MV-4-11 (cell line): ENCODE results near the gene SDK2.

Experiments used
- DNase-seq: peaks from one replicate; lab custom pipeline; 2025; lab: John Stamatoyannopoulos, UW

The SDK2 gene

DNA sequence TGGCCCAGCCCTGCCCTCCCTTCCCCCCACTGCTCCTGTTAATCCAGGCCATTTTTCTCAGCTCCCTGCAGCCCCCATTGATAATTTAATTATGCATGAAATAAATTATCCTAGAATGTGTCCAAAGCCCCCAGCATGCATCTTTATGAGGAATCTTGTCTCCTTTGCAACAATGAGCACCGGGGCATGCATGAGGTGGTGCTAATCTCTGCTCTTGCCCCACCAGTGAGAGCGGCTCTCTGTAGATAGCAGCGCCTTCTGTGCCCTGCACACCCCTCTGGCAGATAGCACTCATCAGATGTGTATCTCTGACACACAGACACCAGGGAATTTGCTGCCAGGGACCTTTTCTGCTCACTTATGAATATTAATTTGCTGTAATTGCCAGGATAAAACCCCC lies 192.2 kb downstream of the SDK2 start:
- no peak for DNase-seq

DNA sequence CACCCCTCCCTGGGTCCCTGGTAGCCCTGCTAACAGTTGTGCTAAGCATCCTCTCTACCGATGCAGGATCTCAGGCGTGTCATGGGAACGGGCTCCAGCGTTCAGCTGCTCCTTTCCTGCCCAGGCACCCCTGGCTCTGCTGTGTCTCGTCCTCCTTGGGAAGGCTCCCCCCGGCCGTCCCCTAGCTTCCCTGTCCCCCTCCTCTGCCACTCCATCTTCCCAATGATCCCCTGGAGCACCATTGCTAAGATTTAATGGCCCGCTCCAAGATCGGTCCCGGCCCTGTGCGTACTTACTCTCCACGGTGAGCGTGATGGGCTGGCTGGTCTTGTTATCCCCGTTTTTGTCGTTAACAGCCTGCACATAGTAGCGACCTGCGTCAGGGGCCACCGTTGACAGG lies 196.9 kb downstream of the SDK2 start:
- DNase-seq = no peak

DNA sequence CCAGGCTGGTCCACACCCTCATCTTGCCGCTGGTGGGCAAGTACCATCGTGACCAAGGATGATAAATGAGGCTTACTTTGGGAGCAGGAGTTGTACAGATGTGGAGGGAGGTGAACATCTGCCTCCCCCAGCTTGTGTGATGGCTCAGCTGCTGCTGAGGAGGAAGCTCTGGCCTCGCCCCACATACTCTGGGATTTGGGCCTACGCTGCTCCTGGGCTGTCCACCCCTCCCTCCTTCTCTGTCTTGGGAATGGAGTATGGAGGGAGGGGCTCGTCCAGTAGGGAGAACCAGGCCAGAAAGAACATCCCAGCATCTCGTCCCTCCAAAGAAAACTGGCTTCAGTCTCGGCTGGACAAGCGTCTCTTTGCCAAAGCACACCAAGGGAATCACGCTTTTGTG lies 197.6 kb downstream of the SDK2 start:
- DNase-seq = no peak

DNA sequence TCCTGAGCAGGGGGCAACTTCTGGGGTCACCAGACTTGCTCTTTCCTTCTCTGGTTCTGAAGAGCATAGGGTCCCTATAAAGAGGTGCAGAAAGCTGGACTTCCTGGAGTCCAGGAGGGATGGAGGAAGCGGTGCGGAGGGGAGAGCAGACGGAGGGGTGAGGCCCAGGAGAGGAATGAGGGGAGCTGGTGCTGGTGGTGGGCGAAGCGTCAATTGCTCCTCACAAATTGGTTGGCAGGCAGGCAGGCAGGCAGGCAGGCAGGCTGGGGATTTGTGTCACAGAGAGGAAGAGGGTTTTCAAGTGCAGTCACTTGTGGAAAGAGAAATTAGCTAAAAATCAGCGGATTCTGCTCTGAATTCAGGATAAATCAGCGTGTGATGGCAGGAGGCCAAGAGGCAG lies 198.8 kb downstream of the SDK2 start:
- no peak for DNase-seq

DNA sequence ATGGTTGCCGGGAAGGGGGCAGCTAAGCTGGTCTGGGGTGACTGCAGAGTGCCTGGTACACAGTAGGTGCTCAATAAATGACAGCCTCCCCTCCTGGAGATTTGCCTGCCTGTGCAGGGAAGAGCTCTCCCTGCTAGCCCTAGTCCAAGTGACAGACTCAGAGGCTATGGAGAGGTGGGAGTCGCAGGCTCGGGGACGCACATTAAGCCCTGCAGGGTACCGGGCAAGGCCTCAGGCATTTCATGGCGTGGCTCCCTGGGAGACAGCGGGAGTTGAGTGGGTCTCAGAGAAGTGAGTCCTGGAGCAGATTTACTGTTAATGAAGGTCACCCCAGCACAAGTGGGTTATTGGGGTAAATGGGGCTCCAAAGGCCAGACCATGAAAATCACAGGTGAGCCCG lies 200.2 kb downstream of the SDK2 start:
- DNase-seq = no peak

DNA sequence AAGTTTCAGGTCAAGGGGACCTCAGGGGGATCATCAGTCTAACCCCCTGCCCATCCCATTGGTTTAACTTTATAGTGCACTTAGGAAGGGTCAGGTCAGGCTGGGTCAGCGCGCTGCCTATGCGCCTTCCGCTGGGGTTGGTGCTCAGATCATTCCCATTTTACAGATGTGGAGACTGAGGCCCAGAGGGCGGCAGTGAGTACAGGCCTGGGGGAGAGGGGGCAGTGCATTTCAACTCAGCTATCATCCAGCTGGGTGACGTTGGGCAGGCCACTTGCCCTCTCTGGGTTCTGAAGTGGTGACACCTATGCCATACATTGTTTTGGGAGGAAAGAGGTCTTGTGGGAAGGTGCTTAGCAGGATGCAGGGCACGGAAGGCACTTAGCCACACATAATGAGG lies 204.6 kb downstream of the SDK2 start:
- DNase-seq = no peak

DNA sequence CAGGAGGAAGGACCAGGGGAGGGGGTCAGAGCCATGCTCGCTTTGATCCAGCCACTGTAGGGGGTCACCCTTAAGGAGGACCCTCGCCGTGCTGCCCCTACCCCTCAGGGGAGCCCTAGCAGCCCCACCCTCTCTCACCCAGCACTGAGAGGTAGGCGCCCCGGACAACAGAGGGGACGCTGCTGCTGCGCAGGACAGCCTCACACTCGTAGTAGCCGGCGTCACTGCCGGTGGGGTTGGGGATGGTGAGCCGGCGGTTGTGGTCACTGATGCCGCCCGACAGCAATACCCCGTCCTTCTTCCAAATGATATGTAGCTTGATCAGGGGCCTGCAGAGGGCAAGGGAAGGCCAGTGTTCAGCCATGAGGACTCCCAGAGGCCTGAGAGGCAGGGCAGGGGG lies 206.4 kb downstream of the SDK2 start:
- DNase-seq = no peak

DNA sequence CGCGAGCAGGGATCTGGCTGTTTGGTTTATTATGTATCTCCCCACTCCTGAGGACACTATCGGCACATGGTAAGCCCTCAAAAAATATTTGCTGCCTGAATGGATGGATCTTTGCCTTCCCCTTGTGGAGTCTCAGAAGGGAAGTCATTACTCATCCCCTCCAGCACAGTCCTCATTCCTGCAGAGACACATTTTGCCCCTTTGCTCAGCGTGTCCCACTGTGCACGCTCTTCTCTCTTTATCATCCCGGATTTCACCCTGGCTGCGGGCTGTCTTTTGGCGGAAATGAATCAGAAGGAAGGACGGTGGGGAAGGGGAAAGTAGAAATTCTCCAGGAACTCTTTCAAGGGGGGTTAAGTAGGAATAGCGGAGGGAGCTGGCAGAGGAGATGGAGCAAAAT lies 207.3 kb downstream of the SDK2 start:
- DNase-seq = no peak

DNA sequence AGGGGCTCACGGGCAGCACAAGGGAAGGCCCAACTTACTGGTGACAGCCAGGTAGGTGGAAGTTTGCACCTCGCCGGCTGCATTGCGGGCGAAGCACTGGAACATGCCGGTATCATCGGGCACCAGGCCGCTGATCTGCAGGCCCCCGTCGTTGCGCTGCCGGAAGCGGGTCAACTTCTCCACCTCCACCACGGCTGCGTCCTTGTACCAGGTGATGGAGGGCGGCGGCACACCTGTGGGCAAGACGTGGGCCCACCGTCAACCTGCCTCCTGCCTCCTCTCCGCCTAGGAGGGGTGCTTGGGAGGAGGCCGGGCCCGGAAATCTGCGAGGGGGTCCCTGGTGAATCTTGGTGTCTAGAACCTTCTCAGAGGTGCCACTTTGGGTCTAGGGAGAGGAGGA lies 208.8 kb downstream of the SDK2 start:
- no peak for DNase-seq

DNA sequence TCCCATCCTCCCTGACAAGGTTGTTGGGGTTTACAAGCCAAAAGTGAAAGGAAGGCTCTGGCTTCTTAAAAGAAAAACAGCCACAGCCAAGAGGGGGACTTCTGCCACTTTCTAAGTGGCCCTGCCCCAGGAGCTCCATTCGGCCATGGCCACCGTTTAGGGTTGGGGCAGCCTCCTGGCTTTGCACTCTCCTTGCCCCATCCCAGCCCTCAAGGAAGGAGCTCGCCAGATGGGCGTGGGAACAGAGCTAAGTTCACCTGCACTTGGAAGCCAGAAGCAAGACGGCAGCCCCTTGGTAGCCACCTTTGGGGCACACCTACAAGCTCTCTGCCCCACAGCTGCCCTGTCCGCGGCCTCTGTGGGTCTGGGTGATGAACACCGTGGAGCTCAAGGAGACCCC lies 210.1 kb downstream of the SDK2 start:
- no peak for DNase-seq

DNA sequence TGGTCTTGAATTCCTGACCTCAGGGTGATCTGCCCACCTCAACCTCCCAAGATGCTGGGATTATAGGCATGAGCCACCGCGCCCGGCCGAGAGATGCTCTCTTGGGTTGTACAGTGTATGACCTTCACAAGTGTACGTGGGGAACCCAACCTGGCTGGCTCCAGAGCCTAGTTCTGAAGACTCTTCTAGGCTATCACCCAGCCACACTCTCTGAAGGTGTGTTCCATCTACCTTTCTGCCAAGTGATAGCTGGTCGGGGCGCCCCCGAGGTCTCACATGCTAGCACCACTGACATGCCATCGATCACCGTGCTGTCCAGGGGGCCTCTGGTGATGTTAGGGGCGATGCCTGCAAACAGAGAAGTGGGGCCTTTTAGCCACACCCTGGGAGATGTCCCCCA lies 210.7 kb downstream of the SDK2 start:
- DNase-seq = no peak

DNA sequence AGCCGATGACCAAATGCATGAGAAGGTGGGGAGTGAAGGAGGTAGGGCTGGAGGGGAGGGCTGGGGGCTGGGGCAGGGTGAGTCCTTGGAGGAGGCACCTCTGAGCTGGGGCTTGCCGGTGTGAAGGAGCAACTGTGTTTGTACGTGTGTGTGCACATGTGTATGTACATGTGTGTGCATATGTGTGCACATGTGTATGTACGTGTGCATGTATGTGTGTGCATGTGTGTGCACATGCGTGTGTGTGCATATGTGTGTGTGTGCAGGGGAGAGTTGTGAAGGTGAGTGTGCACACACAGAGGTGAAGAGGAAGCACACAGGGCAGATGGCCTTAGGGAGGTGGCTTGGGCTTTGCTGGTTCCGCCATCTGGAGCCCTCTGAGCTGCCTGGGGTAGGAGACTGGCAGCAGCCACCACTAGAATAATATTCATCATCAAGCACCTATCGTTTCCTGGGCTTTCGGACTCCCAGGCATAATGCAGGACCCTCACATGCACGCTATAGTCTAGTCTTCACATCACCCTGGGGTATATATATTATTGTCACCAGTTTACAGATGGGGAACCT lies 211.5 kb downstream of the SDK2 start:
- no peak for DNase-seq

DNA sequence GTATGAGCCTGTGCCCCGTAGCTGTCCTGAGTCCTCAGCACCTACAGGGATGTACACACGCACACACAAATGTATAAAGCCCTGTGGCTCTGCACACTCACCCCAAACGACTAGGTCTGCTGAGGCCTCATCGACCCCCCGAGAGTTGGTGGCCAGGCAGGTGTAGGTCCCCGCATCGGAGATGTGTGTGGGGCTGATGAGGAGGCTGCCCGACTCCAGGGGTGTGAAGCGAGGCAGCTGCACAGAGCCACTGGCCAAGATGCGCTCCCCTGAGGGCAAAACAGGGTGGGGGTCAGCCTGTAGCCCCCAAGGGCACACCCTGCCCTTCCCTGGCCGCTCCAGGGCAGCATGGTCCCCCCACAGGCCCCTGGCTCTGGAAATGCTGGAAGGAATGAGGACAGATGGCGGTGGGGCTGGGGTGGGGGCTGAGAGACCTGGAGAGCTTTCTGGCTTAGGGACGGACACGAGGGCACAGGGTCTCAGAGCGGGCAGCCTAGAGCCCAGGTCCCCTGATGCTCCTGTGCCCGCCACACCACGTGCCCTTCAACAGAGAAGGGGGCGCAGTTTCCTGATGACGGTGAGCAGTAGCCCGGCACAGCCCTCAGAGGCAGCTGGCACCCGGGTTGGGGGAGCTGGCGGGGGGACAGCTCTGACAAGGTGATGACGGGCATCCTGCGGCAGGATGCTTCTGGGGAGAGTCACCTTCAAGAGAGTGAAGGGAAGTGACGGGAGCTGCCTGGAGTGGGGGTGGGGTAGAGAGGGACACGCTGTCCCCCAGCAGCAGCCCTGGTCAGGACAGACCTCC lies 212.6 kb downstream of the SDK2 start:
- DNase-seq = no peak

DNA sequence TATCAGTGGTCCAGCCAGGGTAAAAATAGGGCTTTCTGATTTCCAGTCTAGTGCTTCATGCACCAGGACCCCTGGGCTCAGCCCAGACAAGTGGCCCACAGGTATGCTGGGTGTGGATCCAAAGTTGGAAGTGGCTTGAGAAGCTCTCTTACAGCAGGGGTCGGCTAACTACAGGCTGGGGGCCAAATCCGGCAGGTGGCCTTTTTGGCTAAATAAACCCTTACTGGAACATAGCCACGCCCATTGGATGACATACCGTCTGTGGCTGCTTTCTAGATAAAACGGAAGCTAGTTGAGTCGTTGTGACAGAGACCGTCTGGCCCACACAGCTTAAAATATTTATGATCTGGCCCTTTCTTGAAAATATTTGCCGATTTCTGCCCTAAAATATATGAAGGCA lies 213.4 kb downstream of the SDK2 start:
- DNase-seq = peak; percentile 85

DNA sequence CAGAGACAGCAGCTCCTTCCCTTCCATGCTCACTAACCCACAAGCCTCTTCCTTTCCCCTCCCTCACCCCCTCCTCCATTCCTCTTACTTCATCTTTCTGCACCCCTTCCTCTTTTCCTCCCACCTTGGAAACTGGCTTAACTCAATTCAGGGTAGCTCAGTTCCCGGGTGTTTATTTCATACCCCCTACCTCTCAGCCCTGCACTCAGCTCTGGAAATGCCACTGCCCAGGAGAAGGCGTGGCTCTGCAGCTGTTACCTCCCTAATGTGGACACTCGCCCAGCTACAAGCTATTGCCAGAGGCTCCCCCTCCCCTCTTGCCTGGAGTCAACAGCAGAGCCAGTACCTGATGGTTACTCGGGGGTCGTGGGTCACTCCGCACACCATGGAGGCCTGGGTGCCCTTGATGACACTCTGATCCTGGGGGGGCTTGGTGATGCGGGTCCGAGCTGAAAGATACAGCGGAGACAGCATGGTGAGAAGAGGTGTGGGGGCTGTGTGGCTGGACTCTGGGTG lies 214.0 kb downstream of the SDK2 start:
- DNase-seq = peak; percentile 25

DNA sequence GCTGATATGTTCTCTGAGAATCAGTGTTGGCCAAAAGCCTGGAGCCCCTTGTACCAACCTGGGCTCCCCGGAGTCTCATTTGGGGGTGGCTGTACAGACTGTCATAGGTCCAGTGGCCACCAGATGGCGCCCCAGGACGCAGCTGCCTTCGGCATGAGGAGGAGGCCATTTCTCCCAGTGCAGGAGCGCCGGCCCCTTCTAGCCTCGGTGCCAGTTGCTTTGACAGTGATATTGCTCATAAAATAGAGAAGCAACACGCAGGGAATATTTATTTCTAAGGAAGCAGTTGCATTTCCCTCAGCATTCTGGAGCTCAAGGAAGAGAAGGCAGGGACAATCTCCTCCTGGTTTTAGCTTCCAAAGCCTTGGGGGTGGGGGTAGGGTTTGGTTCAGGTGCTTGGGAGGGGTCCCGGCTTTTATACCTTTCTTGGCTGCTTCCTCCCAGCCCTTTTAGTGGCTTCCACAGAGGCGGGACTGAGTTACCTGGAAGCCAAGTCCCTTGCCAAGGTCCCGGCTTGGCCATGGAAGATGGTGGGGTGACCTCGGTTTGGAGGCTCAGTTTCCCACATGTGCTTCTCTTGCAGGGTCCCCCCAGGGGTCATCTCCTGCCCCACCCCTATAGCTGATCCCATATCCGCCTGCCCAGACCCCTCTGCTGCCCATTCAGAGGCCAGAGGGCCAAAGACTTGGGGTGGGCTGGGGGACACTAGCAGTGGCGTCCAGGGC lies 214.6 kb downstream of the SDK2 start:
- peak; percentile 74 for DNase-seq

DNA sequence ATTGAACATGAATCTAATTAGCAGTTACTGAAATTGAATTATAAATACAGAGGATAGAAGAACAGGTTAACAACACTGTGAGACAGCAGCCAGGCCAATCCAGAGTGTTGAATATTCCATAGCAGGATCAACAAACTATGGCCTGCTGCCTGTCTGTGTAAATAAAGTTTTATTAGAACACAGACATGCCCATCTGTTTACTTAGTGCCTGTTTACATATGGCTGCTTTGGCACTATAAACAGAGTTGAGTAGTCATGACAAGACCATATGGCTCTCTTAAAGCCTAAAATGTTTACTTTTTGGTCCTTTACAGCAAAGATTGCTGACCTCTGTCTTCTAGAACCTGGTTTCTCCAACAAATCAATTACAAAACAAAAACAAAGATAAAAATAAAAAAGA lies 217.0 kb downstream of the SDK2 start:
- no peak for DNase-seq

DNA sequence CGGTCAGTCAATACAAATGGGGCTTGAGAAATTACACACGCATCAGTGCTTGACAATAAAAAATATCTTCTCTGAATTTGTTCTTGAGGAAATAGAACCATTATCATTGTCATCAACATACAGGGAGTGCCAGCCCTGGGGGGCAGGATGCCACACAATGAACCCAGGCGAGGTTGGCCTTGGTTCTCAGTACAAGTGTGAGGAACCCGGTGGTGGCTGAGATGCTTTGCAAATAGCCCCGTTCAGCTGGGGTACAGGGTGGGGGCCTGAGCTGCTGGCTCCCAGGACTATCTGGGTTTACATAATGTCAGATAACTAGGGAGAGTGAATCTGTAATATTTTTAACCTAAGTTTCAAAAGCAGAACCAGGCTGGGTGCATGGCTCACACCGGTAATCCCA lies 219.7 kb downstream of the SDK2 start:
- DNase-seq = no peak

DNA sequence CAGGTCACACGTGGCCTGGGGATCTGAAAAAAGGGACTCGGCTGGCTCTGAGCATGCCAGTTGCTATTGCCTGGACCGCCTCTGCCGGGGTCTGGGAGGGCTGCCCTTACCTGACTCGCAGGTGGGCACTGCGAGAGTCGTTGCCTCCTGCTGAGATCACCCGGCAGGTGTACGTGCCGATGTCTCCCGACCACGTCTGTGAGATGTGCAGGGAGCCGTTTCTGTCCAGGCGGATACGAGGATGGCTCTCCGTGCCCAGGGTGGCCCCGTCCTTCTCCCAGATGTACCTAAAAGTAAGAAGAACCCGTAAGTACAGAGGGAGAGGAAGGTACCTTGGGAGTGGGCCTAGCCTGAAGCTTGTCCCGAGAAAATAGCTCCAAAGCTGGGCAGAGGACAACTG lies 220.4 kb downstream of the SDK2 start:
- no peak for DNase-seq

DNA sequence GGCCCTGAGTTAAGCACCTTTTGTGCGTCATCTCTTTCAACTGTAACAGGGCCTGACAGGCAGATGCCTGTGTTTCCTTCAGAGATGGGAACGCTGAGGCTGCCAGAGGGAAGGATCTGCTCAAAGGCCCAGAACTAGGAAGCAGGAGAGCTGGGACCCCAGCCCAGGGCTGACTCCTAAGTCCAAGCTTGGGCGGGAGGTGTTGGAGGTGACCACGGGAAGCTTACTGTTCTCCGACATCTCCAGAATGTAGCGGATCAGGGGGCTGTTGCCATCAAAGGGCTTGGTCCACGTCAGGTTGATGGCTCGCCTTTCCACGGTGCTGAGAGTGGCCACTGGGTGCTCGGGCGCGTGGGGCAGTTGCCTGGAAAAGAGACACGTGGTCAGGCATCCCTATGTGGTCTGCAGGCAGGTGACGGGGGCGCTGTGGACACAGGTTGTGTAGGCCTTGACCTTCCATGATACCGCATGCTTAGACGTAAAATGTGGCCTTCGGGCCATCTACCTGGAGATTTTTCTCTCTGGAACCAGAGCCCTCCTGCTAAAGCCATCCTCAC lies 221.0 kb downstream of the SDK2 start:
- no peak for DNase-seq

DNA sequence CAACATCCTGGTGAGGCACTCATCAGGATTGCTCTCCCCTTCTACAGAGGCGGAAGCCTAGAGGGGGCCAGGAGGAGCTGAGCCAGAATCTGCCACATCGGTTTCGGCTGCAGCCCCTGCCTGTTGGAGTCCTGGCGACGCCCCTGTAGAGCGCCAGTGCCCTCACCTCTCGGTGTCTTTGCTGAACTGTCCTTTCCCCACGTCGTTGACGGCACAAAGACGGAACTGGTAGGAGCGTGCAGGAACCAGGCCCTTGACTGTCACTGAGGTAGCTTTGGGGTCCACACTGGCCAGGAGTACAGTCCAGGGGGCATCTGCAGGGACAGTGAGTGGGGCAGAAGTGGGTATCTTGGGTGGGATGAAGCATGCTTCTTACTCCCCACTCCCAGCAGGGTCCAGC lies 222.1 kb downstream of the SDK2 start:
- DNase-seq = no peak

DNA sequence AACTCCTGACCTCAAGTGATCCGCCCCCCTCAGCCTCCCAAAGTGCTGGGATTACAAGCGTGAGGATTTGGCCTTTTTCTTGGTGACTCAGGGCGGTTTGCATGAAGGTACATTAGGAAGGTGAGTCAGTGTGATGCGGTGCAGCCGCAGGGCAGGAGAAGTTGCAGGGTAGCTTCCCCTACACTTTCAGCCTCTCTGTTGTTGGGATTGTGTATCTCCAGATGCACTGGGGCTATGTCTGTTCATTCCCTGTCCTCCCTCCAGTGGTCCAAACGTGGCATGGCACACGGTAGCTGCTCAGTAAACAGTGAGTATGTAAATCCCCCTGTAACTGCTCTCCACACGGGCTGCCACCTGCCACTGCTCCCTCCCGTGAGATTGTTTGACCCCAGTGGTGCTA lies 223.3 kb downstream of the SDK2 start:
- no peak for DNase-seq

DNA sequence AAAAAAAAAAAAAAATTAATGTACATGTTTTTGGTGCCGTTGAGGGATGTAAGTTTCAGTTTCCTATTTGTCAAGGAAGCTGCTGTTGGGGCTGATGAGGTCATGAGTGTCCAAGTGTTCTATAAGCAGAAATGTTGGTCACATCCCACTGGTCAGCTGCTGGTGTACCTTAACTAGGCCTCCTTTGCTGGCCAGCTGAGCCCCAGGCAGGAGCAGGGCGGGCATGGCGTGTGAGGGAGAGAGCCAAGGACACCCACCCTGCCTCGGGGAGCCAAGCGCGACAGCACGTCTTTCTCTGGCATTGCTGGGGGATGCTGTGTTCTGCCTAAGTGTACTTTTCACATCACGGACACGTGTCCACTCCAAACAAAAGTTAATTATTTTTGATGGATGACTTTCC lies 224.4 kb downstream of the SDK2 start:
- DNase-seq = peak; percentile 42
